ENCODE results near the gene KRI1.
"Not testable (repeated sequence)": the region's sequence is repeated elsewhere in the genome, so short reads cannot be mapped to it uniquely, and the experiment has no call there.

The KRI1 gene

DNA sequence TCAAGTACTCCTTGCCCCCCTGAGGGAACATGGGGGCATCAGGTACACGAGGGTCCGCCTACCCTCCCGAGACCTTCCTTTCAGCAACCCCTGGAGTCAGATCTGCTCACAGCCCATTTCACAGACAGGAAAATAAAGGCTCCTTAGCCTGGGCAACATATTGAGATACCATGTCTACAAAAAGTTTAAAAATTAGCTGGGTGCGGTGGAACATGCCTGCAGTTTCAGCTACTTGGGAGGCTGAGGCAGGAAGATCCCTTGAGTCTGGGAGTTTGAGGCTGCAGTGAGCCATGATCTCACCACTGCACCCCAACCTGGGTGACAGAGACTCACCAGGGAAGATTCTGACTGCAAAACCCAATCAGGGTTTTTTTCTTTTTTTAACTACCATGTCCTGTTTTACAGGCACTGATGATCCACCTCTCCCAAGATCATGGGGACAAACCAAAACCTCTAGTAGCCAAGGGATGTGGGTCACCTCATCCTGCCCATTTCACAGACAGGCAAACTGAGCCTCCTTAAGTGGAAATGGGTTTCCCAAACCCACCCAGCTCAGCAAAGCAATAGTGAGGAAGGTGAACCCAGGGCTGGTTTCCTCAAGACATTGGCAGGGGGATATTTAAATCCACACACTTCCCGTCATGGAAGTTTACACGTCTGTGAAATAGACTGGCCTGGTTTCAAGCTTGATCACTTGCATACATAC lies 9.4 kb upstream of the KRI1 start:
- no peak for DNase-seq (ENCODE audit: low read depth)

DNA sequence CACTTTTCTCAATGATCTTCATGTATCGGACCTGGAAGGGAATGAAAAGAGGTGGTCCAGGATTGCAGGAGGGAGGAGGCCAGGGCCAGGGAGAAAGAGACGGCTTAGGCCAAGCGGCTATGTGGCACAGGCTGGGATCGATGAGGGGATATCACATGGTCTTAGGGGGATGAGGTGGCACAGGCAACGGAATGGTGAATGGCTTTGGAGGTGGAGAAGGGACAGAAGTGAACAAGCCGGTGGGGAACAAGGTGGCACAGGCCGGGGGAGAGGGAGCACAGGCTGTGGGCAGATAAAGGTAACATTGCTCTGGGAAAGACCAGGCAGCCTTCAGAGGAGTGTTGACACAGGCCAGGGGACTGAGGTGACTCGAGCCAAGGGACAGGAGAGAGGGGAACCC lies 8.7 kb upstream of the KRI1 start:
- DNase-seq (ENCODE audit: low read depth) = no peak

DNA sequence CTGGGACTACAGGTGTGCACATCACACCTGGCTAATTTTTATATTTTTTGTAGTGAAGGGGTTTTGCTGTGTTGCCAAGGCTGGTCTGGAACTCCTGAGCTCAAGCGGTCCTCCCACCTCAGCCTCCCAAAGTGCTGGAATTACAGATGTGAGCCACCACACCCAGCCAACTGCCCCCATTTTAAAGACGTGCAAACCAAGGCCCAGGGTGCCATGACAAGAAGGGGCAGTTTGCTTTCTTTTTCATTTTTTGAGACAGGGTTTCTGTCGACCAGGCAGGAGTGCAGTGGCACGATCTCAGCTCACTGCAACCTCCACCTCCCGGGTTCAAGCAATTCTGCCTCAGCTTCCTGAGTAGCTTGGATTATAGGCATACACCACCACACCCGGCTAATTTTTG lies 8.0 kb upstream of the KRI1 start:
- DNase-seq (ENCODE audit: low read depth) = not testable (repeated sequence)

DNA sequence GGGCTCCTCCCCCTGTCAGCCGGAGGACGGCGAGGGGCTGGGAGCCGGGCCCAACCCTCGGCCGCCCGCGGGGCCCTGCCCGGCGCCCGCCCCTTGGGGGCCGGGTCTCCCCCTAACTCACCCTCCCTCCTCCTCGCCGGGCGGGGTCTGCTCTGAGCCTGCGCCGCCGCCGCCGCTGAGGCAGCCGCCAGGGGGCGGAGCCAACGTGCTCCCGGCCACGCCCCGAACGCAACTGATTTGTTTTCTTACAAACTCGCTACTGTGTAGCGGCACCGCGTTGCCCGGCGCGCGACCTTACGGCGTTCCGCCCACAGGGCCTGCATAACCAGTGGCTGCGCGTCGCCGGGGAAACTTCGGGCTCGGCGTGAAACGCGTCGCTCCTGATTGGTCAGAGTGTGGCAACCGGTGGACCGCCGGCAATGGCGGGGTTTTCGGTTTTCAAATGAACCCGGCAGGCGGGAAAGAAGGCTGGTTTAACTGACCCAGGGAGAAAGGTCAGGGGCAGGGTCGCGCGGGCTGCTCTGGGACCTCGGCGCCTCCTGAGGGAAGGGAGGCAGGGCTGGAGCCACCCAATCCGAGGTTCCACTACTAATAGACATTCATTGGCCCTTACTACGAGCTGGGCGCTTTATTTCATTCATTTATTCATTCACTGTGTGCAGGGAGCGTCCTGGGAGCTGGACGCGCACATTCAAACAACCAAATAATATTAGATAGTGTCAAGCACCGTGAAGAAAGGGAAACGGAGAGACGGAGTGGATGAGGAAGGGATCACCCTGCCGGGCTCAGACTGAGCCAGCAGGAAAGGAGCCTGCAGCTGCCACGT lies 3.2 kb upstream of the KRI1 start, which contains the start of gene CDKN2D:
CDKN2D (minus strand) TSS at position 154 of the 826 bp plus-strand sequence. CDS start 326 bp downstream, outside the sequence.
- DNase-seq (ENCODE audit: low read depth) = peak; percentile 100

DNA sequence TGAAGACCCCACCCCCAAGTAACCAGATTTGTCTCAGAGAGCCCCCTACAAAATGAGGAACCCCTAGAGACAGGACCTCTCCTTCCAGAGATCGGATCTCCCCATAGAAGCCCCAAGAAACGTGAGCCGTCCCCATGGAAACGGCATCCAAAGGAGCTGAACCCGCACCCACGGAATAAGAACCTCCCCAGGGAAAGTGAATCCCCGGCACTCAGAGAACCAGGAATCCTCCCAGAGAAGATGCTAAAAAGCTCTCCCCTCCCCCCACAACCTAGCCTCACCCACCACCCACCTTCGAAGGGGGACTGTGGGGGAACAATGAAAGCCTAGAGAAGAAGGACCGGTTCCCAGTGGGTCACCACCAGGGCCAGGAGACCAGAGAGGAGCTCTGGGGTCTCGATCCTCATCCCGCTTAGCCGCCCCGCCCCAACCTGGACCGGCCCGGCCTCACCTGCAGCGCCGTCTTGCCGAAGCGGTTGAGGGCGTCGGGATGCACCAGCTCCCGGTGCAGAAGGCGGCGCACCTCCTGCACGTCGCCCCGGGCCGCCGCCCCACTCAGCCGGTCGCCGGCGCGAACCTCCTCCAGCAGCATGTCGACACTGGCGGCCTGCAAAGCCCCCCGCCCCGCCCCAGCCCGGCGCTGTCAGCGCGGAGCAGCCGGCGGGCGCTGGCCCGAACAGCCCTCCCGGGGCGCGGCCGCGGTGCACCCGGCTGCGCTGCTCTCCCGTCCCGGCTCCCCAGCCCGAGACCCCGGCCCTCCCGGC lies 2.4 kb upstream of the KRI1 start:
- DNase-seq (ENCODE audit: low read depth) = no peak

DNA sequence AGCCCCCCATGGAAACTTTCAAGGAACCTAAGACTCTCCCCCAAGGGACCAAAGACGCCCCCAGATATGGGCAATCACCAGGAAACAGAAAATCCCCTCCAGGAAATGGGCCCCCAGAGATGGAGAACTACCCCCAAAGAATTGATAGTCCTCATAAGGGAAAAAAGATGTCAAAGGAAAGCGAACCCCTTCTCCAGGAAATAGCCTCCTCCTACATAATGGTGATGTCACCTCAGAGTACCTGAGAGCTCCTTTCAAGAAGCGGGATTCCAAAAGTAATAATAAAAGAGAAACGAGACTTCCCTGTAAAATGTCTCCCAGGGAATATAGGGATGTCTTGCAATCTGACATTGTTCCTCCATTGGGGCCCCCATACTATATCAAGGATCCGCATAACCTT lies 1.8 kb upstream of the KRI1 start:
- DNase-seq (ENCODE audit: low read depth) = no peak

DNA sequence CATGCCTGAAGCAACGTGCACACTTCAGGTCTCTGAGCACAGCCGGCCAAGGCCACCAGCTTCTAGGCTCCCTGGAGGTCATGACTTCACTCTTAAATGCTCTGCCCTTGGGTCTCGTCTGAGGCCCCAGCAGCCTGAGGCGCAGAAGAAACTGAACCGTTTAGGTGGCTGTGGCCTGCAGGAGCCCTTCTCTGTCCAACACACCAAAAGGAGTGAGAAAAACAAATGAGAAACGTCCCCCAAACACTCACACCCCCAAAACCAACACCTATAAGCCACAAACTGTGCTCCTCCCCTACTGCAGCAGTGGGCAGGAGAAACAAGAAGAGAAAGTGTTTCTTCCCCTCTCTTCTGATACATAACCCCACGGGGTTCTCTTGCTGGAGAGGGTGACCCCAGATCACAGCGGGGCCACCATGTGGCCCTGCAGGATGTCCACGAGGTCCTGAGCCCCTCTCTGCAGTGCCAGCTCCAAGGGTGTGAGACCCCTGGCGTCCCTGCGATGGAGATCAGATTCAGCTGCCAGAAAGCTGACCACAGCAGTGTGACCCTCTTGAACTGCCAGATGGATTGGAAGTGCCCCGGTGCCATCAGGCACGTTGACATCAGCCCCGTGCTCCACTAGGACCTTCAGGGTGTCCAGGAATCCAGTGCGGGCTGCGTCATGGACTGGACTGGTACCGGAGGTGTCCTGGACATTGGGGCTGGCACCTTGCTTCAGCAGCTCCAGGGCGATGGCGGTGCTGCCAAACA lies 1.0 kb upstream of the KRI1 start:
- peak; percentile 25 for DNase-seq (ENCODE audit: low read depth)

DNA sequence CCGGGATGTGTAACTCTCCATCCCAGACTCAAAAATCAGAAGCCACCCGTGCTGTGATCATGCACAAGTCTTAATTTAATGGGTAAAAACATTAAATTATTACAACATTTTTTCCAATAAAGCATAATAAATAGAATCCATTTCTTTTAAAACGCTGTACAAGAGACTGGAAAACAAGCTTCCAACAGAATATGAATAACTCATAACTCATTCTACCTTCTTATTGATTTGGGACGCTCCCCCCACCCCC lies 523 bp upstream of the KRI1 start:
- no peak for DNase-seq (ENCODE audit: low read depth)

DNA sequence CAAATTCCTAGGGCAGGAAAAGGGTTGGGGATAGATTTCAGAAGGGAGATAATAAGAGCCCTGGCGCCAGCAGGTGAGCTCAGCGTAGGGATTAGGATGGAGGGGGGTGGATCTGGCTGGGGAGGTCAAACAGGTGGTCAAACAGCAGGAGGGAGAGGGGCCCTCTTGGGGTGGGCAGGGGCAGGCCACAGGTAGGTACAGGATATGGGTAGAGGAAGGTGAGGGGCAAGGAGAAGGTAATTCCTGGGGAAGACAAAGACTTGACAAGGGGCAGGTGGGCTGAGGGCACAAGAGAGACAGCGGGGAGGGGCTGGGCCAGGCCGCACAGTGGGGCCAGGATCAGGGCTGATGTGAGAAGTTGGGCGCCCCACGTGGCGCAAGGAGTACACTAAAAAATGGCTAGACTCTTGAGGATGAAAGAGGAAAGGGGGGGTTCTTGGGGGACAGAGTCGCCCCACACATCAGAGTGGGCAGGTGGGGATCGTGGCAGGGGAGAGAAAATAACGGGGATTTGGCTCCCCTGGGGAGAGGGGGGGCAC lies 713 bp downstream of the KRI1 start:
- no peak for DNase-seq (ENCODE audit: low read depth)

DNA sequence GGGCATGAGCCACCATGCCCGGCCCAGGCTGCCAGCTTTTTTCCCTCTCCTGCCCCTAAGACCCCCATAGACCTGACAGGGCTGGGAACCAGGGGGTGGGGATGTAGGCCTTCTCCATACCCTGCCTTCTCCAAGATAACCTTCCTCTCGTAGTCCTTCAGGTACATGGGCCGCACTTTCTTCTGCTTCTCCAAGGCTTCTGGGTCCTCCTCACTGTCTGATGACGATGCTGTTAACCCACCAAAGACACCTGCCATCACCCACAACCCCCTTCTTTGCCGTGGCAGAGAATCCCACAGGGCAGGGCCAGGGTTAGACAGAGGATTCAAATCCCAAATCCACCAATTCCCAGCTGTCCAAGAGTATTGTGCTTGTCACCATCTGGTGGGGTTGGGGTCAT lies 3.2 kb downstream of the KRI1 start:
- no peak for DNase-seq (ENCODE audit: low read depth)

DNA sequence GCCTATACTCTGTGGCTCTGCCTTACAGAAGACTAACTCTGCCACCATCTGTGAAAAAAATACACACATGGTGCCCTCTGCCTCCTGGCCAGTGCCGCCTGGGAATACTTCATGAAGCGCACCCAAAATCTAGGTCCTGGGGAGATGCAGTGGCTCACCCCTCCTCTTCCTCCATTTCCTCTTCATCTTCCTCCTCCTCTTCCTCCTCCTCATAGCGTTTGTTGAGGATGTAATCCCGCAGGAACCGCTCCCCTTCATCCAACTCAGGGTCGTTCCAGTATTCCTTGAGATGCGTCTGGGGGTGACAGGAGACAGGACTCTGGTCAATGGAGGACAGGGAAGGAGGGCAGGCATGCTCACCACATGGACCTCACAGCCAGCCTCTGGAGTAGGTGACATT lies 5.7 kb downstream of the KRI1 start:
- DNase-seq (ENCODE audit: low read depth) = no peak

DNA sequence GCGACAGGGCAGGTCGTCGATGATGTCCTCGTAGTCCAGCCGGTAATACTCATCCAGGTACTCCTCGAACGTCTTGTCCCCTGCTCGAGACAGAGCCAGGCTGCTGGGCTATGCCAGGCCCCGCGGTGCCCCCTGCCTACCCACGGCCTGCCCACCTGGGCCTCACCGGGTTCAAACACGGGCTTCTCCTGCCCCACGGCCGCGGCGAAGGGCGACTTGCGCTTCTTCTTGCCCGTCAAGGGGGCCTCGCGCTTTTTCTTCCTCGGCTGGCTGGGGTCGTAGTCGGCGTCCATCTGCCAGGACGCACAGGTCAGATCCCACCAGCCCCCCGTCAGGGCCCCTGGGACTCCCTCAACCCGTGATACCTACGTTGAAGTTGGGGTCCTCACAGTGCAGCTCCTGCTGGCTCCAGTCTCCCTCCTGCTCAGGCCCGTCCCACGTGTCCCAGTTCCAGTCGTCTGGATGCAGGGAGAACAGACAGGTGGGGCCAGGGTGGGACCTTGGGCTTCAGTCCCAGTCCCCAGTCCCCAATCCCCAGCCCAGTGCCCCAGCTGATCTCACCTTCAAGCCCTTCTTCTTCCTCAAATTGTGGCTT lies 8.1 kb downstream of the KRI1 start:
- no peak for DNase-seq (ENCODE audit: low read depth)

DNA sequence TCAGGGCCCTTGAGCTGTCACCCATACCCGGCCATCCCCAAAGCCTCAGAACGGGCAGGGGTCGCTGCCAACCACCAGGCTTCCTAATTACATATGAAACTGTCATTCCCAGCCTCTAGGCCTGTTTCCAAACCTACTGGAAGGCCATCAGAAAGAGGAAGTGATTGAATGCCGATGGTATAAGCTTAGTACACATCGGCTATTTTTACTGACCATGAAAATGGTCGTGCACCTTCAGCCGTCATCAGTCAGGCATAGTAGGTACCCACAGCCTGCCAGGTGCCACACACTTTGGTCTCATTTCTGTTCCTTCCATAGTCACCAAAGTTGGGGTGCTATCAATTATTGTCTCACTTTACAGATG lies 10.2 kb downstream of the KRI1 start:
- DNase-seq (ENCODE audit: low read depth) = no peak

DNA sequence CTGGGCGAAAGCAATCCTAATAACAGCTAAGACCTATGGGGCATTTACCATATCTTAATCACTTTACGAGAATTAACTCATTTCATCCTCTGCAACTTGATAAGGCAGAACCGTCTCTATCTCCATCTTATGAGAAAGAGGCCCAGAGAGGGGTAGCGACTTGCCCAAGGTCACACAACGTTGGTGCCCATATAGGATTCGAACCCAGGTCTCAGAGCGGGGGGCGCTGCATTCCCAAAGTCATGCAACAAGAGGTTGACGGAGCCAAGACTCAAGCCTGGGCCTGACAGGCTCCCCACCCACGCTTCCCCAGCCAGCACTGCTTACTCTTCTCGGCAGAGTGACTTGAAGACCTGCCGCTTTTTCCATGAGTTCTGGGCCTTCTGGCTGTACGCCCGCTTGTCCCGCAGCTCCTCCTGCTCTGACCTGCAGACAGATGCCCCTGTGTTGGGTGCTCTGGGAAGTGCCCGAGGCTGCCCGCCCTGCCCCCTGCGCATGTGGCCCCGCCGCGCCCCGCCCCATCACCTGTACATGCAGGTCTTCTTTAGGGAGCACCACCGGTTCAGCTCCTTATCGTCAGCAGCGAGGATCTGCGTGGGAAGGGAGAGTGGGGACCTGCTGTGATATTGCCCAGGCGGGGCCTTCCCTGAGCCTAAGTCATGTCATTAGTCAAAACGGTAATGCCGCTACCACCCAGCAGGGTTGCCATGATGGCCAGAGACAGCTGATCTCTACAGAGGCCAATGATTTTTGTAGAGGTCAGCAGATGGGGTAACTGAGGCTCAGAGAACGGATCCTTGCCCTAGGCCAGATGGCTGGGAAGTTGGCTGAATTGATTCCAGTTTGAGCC lies 10.8 kb downstream of the KRI1 start:
- DNase-seq (ENCODE audit: low read depth) = no peak

DNA sequence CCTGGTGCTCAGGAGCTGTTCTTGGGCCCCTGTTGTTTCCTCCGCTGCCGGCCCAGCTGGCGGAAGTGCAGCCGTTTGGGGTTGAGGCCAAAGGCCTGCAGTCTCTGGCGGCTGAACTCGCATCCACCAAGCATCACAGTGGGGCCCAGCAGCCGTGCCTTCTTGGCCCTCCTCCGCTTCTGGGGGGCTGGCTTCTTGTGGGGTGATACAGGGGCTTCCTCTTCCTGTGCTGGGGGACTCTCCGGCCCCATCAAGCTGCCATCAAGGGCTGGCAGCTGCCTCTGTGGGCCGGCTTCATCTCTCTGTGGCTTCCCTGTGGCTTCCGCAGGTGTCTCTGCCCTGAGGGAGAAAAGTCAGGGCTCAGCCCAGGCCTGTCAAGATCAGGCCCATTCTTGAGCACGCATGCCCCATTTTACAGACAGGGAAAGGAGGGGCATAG lies 11.8 kb downstream of the KRI1 start:
- no peak for DNase-seq (ENCODE audit: low read depth)

DNA sequence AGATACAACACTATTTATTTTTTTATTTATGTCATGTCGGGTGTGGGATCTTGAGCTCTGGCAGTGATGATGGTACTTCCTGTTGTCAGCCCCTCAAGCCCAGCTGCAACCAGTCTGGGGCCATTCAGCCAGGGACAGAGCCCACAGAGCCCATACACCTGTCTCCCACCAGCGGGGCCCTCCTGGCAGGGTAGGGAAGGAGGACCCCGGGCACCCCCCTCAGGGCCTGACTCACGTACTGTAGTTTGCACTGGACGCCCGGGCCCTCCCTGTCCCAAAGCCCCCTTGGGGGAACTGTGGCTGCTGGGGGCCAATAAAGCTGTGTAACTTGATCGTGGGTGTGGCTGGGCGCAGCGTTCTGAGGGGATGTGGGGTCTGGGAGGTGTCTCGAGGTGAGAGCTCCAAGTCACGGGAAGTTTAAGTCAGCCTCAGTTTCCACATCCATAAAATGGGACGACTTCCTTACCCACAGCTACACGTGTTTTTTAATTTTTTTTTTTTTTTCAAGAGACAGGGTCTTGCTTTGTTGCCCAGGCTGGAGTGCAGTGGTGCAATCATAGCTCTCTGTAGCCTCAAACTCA lies 12.6 kb downstream of the KRI1 start:
- DNase-seq (ENCODE audit: low read depth) = no peak

DNA sequence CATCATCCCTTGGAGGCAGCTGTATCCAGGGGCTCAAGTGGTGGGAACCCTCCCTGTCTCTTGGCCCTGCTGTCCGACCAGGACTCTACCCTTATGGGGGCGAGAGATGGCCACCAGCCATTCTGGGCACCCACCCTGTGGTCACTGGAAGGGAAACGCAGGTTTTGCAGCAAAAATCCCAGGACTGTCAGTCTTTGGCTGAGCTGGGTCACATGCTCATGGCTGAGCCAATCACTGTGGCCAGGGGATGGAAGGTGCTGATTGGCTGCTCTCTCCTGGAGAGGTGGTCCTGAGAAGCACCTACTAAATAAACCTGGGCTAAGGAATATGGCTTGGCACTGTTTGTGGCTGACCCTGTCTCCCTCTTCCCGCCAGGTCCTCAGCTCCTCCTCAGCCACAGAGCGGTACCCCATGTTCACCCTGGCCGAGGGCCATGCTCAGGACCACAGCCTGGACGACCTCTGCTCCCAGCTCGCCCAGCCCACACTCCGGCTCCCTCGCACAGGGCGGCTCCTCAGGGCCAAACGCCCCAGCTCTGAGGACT lies 13.2 kb downstream of the KRI1 start:
- no peak for DNase-seq (ENCODE audit: low read depth)

DNA sequence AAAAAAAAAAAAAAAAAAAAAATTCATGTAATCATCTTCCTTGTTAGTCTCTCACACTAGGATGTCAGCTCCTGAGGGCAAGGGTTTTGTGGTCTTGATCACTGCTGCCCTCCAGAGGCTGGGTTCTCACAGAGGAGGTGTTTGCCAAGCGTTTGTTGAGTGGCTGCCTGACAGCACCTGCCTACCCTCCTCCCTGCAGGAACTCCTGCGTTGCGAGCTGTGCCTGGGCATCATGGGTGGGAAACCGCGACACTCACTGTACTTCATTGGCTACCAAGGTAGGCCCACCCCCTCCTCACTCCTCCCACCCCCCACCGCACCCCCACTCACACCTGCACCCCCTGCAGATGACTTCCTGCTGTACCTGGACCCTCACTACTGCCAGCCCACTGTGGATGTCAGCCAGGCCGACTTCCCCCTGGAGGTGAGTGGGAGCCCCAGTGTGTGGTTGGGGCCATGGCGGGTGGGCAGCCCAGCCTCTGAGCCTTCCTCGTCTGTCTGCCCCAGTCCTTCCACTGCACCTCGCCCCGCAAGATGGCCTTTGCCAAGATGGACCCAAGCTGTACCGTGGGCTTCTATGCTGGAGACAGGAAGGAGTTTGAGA lies 14.0 kb downstream of the KRI1 start:
- no peak for DNase-seq (ENCODE audit: low read depth)

DNA sequence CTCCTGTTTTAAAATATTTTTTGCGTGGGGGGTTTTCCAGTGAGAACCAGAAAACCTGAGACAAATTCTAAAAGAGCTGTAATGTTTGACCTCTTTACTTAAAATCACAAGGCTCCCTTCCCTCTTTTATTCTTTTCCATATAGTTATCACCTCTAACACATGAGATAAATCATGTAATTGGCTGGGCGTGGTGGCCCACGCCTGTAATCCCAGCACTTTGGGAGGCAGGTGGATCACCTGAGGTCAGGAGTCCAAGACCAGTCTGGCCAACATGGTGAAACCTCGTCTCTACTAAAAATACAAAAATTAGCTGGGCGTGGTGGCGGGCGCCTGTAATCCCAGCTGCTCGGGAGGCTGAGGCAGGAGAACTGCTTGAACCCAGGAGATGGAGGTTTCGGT lies 14.8 kb downstream of the KRI1 start:
- DNase-seq (ENCODE audit: low read depth) = not testable (repeated sequence)

DNA sequence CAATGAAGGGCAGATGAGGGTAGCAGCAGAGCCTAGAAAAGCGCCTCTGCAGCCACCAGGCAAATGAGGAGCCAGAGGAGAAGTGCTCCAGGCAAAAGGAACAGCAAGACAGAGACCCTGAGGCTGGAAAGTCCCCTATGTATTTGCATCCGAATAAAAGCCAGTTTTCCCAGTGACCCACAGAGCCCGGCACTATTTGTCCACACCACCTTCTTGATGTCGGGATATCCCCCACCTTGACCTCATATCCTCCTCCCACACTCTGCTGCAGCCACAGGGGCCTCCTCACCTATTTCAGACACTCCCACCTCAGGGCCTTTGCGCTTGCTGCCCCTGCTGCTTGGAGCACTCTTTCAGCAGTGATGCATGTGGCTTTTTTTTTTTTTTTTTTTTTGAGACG lies 15.5 kb downstream of the KRI1 start:
- DNase-seq (ENCODE audit: low read depth) = no peak
